Fibroblast of the aortic adventitia (primary cell): ENCODE measurements around the gene LIMS2. TPM values are rescaled to one million over a fixed set of nuclear protein-coding genes. Genes with fewer than 3 reads are reported as not detected.

Experiments
- DNase-seq: peaks from one replicate; pipeline ENCODE4 v3.0.0-alpha.2; 2010; ENCODE audit warnings: low read depth
- H3K4me3 ChIP-seq: 2 replicates; pipeline ENCODE4 v1.5.1; 2011; ENCODE audit warnings: low read depth, mild to moderate bottlenecking, control low read depth, low read length, moderate library complexity
- CTCF ChIP-seq: IDR thresholded peaks from 2 replicates; pipeline ENCODE4 v1.5.1; 2011; ENCODE audit warnings: mild to moderate bottlenecking, low read length, control low read depth, inconsistent platforms; ENCODE audit not compliant: insufficient read depth
- total RNA-seq: library from RNA; depleted of rRNA; stranded (reverse); fragments of >200 nt; gene quantifications from 2 replicates; pipeline ENCODE4 v1.2.3, GENCODE V29; 2012; ENCODE audit warnings: low replicate concordance

The LIMS2 gene
- total RNA-seq, 1 donor = 7.8 TPM

GRCh38 chr2:127589841-127590240 lies 85.5 kb downstream of the LIMS2 start:
- H3K4me3 ChIP-seq = no peak overlapping the region
- TF ChIP-seq CTCF = no peak
- DNase-seq = no peak

GRCh38 chr2:127589358-127589757 lies 86.0 kb downstream of the LIMS2 start:
- no peak for DNase-seq
- TF ChIP-seq CTCF = no peak
- H3K4me3 ChIP-seq = no peak overlapping the region

Other genes with a start within 250 kb of the LIMS2 start
- 37.7 and 176 TPM in 2 replicates for gene IWS1, start 149.0 kb downstream of the LIMS2 start, total RNA-seq
- gene MYO7B, start 139.8 kb downstream of the LIMS2 start, total RNA-seq = 0.18 TPM in 1 of 2 replicates, not detected in the other
- gene GPR17, start 29.4 kb downstream of the LIMS2 start, total RNA-seq = not detected in 2 replicates
- gene SFT2D3, start 26.0 kb upstream of the LIMS2 start, total RNA-seq = 3.5 and 7.0 TPM in 2 replicates
- 17.8 and 34.4 TPM in 2 replicates for gene WDR33, start 135.6 kb upstream of the LIMS2 start, total RNA-seq
- gene POLR2D, start 182.6 kb upstream of the LIMS2 start, total RNA-seq = 10.9 and 24.7 TPM in 2 replicates
- 7.6 and 12.4 TPM in 2 replicates for gene AMMECR1L, start 210.4 kb upstream of the LIMS2 start, total RNA-seq